ENCODE results near the gene ATR. TPM values are rescaled to one million over a fixed set of nuclear protein-coding genes. Genes with fewer than 3 reads are reported as not detected.
A peak's percentile ranks its signal among the peaks of the same experiment; 100 is the strongest.

Gene ATR
- total RNA-seq, 1 experiment from 2014 or later, result 33.3 TPM

GRCh38 chr3:142613491-142613890 lies 35.0 kb upstream of the ATR start:
- Histone ChIP-seq H3K4me2 (peak overlapping the region; percentile 11; the same call in 1 of the 2 replicates), H3K36me3 (ENCODE audit: low read depth) (0 out of 2 replicates have a peak, but pooled peaks cover 3% of the 10 kb centered on the region), H3K9me3 (ENCODE audit: insufficient read depth, low read depth) (no peaks in the 10 kb centered on the region), H3K79me2 (ENCODE audit: low read depth) (peaks cover 64% of the 10 kb centered on the region), H3F3A (ENCODE audit: insufficient read depth, low read depth) (peaks cover 6% of the 10 kb centered on the region; the same call in 1 of the 2 replicates), H2AFZ (no peak overlapping the region), H3K4me1 (replicated peaks; ENCODE audit: insufficient read depth) (peaks cover 28% of the 10 kb centered on the region), H3K27me3 (ENCODE audit: insufficient read depth, low read depth) (no peaks in the 10 kb centered on the region), H3K9me2 (ENCODE audit: insufficient read depth) (no peaks in the 10 kb centered on the region), H4K20me1 (ENCODE audit: insufficient read depth) (no peaks in the 10 kb centered on the region), H3K27ac (peak overlapping the region; percentile 51), H3K4me3 (no peak overlapping the region)
- CTCF ChIA-PET, result interaction anchor here (1.5 kb wide), 1 partner anchor 15 kb away, joined by 5 read pairs; no protein-coding TSS in a partner anchor
- POLR2A ChIA-PET (ENCODE audit: unreplicated experiment), result interaction anchor here (0.6 to 0.7 kb wide), 3 partner anchors 36 to 1358 kb away, joined by 3 to 5 read pairs (median 4); partner anchors contain the start of gene DIPK2A
- TF ChIP-seq CTCF (conservative IDR thresholded peaks at IDR 0.05) (no peak), EZH2 (IDR thresholded peaks at IDR 0.05; ENCODE audit: low read depth) (no peak)
- BruUV-seq (replicated peaks), result no TSS peak
- intact Hi-C loops (cut with micrococcal nuclease; ENCODE audit: unreplicated experiment), result loop anchor here (1.0 kb wide), 1 partner anchor 17 kb away; the partner anchor contains the start of gene PLS1
- DNase-seq, result peak; percentile 23 to 54

- H3K27ac ChIP-seq, result no peak overlapping the region
- POLR2A ChIA-PET (ENCODE audit: unreplicated experiment), result no interaction called here
- no peak for DNase-seq
- H3K4me1 ChIP-seq (replicated peaks; ENCODE audit: insufficient read depth), result peaks cover 16% of the 10 kb centered on the region
- no peak overlapping the region for H3K4me3 ChIP-seq
- TF ChIP-seq EZH2 (IDR thresholded peaks at IDR 0.05; ENCODE audit: low read depth), result no peak
- TF ChIP-seq CTCF (conservative IDR thresholded peaks at IDR 0.05), result no peak
- no peak overlapping the region for H2AFZ ChIP-seq
- H3F3A ChIP-seq (ENCODE audit: insufficient read depth, low read depth), result no peaks in the 10 kb centered on the region; the same call in 1 of the 2 replicates
- H3K36me3 ChIP-seq (ENCODE audit: low read depth), result peaks cover 8% of the 10 kb centered on the region; the same call in 1 of the 2 replicates
- H3K9me3 ChIP-seq (ENCODE audit: insufficient read depth, low read depth), result no peaks in the 10 kb centered on the region
- intact Hi-C loops (cut with micrococcal nuclease; ENCODE audit: unreplicated experiment), result no loop called here
- no peaks in the 10 kb centered on the region for H4K20me1 ChIP-seq (ENCODE audit: insufficient read depth)
- H3K79me2 ChIP-seq (ENCODE audit: low read depth), result peaks cover 64% of the 10 kb centered on the region
- CTCF ChIA-PET, result no interaction called here
- no peak overlapping the region for H3K4me2 ChIP-seq
- no peaks in the 10 kb centered on the region for H3K9me2 ChIP-seq (ENCODE audit: insufficient read depth)
- no TSS peak for BruUV-seq (replicated peaks)
- no peaks in the 10 kb centered on the region for H3K27me3 ChIP-seq (ENCODE audit: insufficient read depth, low read depth)
Observed at GRCh38 chr3:142611206-142611605, 32.7 kb upstream of the ATR start.

GRCh38 chr3:142609136-142609535 lies 30.6 kb upstream of the ATR start:
- peaks cover 8% of the 10 kb centered on the region; the same call in 1 of the 2 replicates for H3K36me3 ChIP-seq (ENCODE audit: low read depth)
- CTCF ChIA-PET, result no interaction called here
- H3K27ac ChIP-seq, result no peak overlapping the region
- H3F3A ChIP-seq (ENCODE audit: insufficient read depth, low read depth), result no peaks in the 10 kb centered on the region; the same call in 1 of the 2 replicates
- H3K4me2 ChIP-seq, result no peak overlapping the region
- H3K9me2 ChIP-seq (ENCODE audit: insufficient read depth), result no peaks in the 10 kb centered on the region
- intact Hi-C loops (cut with micrococcal nuclease; ENCODE audit: unreplicated experiment), result no loop called here
- H4K20me1 ChIP-seq (ENCODE audit: insufficient read depth), result no peaks in the 10 kb centered on the region
- DNase-seq, result no peak
- no peak overlapping the region for H2AFZ ChIP-seq
- H3K4me1 ChIP-seq (replicated peaks; ENCODE audit: insufficient read depth), result peaks cover 15% of the 10 kb centered on the region
- POLR2A ChIA-PET (ENCODE audit: unreplicated experiment), result no interaction called here
- H3K27me3 ChIP-seq (ENCODE audit: insufficient read depth, low read depth), result no peaks in the 10 kb centered on the region
- no peaks in the 10 kb centered on the region for H3K9me3 ChIP-seq (ENCODE audit: insufficient read depth, low read depth)
- TF ChIP-seq EZH2 (IDR thresholded peaks at IDR 0.05; ENCODE audit: low read depth) (no peak), CTCF (conservative IDR thresholded peaks at IDR 0.05) (no peak)
- peaks cover 56% of the 10 kb centered on the region for H3K79me2 ChIP-seq (ENCODE audit: low read depth)
- BruUV-seq (replicated peaks), result no TSS peak
- no peak overlapping the region for H3K4me3 ChIP-seq

Measured in PC-9 (cell line).